A549 (cell line): ENCODE results near the gene NUP210. TPM values are rescaled to one million over a fixed set of nuclear protein-coding genes. Genes with fewer than 3 reads are reported as not detected.

Experiments
- ATAC-seq, 2 experiments: fragments of 200-7000 bp in 1 of 2; fragments of >200 bp in 1 of 2; cut with Nextera tagmentation in 1 of 2; cut with Tn5 transposase in 1 of 2; 3 replicates each; pipeline versions ENCODE4 v1.8.0 to v1.9.1; 2018 to 2020; ENCODE audit warnings: mild to moderate bottlenecking in 1 of 2, moderate library complexity in 1 of 2
- CTCF ChIA-PET: fragments of 300-600 bp; sonication (Branson Sonifier 250); formaldehyde crosslinking; extraction: SDS; loops from one replicate; lab custom pipeline; 2021; ENCODE audit warnings: antibody characterized with exemption, inconsistent platforms; lab: Yijun Ruan, JAX
- POLR2A ChIA-PET: fragments of 350-600 bp; formaldehyde crosslinking; extraction: SDS; loops from one replicate; lab custom pipeline; 2021; ENCODE audit warnings: antibody characterized with exemption, inconsistent platforms; lab: Yijun Ruan, JAX
- DNase-seq, 2 experiments: peaks; one replicate each; pipeline versions ENCODE4 v3.0.0 to v3.0.0-alpha.2; 2011 to 2016; ENCODE audit warnings: low read depth in 1 of 2, low spot score in 1 of 2
- FAIRE-seq: peaks from 2 replicates; lab custom pipeline; 2011; peaks lifted over from hg19 to GRCh38; lab: Jason Lieb, UNC
- H3K27ac ChIP-seq, 2 experiments: fragments of >200 bp; sonication (Bioruptor Twin); formaldehyde crosslinking; 3 replicates each; pipeline ENCODE4 v1.5.1; 2016 to 2017
- H3K4me1 ChIP-seq: fragments of >200 bp; sonication (Bioruptor Twin); formaldehyde crosslinking; 3 replicates; pipeline ENCODE4 v1.6.1; 2016
- H3K4me2 ChIP-seq: fragments of >200 bp; sonication (Bioruptor Twin); formaldehyde crosslinking; 3 replicates; pipeline ENCODE4 v1.6.1; 2016
- H3K4me3 ChIP-seq: fragments of >200 bp; sonication (Bioruptor Twin); formaldehyde crosslinking; 3 replicates; pipeline ENCODE4 v1.5.1; 2016
- H3K9me3 ChIP-seq: fragments of >200 bp; sonication (Bioruptor Twin); formaldehyde crosslinking; 3 replicates; pipeline ENCODE4 v1.6.1; 2016
- EP300 ChIP-seq, 2 experiments: fragments of >200 bp; sonication (Bioruptor Twin); formaldehyde crosslinking; IDR thresholded peaks; 2 replicates in 1 of 2; 3 replicates in 1 of 2; pipeline ENCODE4 v1.6.1; 2016 to 2017
- ESRRA ChIP-seq: fragments of 150-350 bp; IDR thresholded peaks from 2 replicates; pipeline ENCODE4 v1.6.1; 2014; ENCODE audit warnings: mild to moderate bottlenecking, low read length, borderline replicate concordance
- FOSB ChIP-seq: fragments of 250-450 bp; sonication (Bioruptor Pico); IDR thresholded peaks from 2 replicates; pipeline ENCODE4 v1.5.0; 2020; ENCODE audit warnings: mild to moderate bottlenecking, moderate library complexity
- FOXS1 ChIP-seq: fragments of 250-450 bp; sonication (Bioruptor Pico); IDR thresholded peaks from 2 replicates; pipeline ENCODE4 v1.5.0; 2020; ENCODE audit warnings: mild to moderate bottlenecking, moderate library complexity
- HDAC2 ChIP-seq: fragments of 200-600 bp; sonication (generic); IDR thresholded peaks from 2 replicates; pipeline ENCODE4 v1.6.1; 2016
- HEYL ChIP-seq: fragments of 250-450 bp; sonication (Bioruptor Pico); IDR thresholded peaks from 2 replicates; pipeline ENCODE4 v1.8.0; 2021; ENCODE audit warnings: mild to moderate bottlenecking, moderate library complexity
- HOXA7 ChIP-seq: fragments of 250-450 bp; sonication (Bioruptor Pico); IDR thresholded peaks from 2 replicates; pipeline ENCODE4 v1.5.0; 2020; ENCODE audit warnings: mild to moderate bottlenecking, moderate library complexity
- KDM1A ChIP-seq: fragments of 200-600 bp; sonication (generic); IDR thresholded peaks from 2 replicates; pipeline ENCODE4 v1.6.1; 2016; ENCODE audit warnings: low read depth, mild to moderate bottlenecking
- KDM5A ChIP-seq: fragments of 200-600 bp; sonication (generic); IDR thresholded peaks from 2 replicates; pipeline ENCODE4 v1.6.1; 2016; ENCODE audit warnings: antibody characterized with exemption, mild to moderate bottlenecking
- NR3C1 ChIP-seq: fragments of >200 bp; sonication (Bioruptor Twin); formaldehyde crosslinking; IDR thresholded peaks from 3 replicates; pipeline ENCODE4 v1.6.1; 2017
- POLR2A ChIP-seq: IDR thresholded peaks from 2 replicates; pipeline ENCODE4 v1.6.1; 2012; ENCODE audit warnings: mild to moderate bottlenecking, low read length
- RAD21 ChIP-seq, 2 experiments: fragments of >200 bp in 1 of 2; sonication (Bioruptor Twin) in 1 of 2; formaldehyde crosslinking in 1 of 2; IDR thresholded peaks in 1 of 2; conservative IDR thresholded peaks in 1 of 2; 2 replicates in 1 of 2; 3 replicates in 1 of 2; pipeline ENCODE4 v1.6.1; 2012 to 2018; ENCODE audit warnings: inconsistent platforms in 1 of 2
- SMC3 ChIP-seq: fragments of >200 bp; sonication (Bioruptor Twin); formaldehyde crosslinking; IDR thresholded peaks from 3 replicates; pipeline ENCODE4 v1.6.1; 2018; ENCODE audit warnings: inconsistent platforms
- SREBF2 ChIP-seq: fragments of 450-650 bp; IDR thresholded peaks from 2 replicates; pipeline ENCODE4 v1.6.1; 2014; ENCODE audit warnings: mild to moderate bottlenecking, moderate library complexity
- ZC3H11A ChIP-seq: fragments of 450-650 bp; IDR thresholded peaks from 2 replicates; pipeline ENCODE4 v1.6.1; 2014; ENCODE audit warnings: antibody characterized with exemption, mild to moderate bottlenecking
- ZFP36 ChIP-seq: fragments of 450-650 bp; IDR thresholded peaks from 2 replicates; pipeline ENCODE4 v1.6.1; 2014; ENCODE audit warnings: borderline replicate concordance; ENCODE audit not compliant: partially characterized antibody
- ZNF302 ChIP-seq: fragments of 250-450 bp; sonication (Bioruptor Pico); IDR thresholded peaks from 2 replicates; pipeline ENCODE4 v1.9.0; 2021; ENCODE audit warnings: inconsistent platforms, mild to moderate bottlenecking, moderate library complexity
- WGBS: methylation state at CpG from one replicate; pipeline ENCODE4 v1.1.6; 2017; ENCODE audit errors: missing lambda C conversion rate; 5-methylcytosine and 5-hydroxymethylcytosine counted together
- polyA plus RNA-seq, 4 experiments: library from polyadenylated mRNA; depleted of rRNA in 3 of 4; stranded (reverse); fragments of >200 nt; fragmentation: RNase III in 1 of 4; extraction: RNeasy Plus Mini Kit Qiagen cat#74134 plus additional on column Dnase treatment in 1 of 4; gene quantifications; 2 replicates in 3 of 4; 3 replicates in 1 of 4; pipeline ENCODE4 v1.2.3, GENCODE V29; 2011 to 2017
- TF ChIP-seq, protein P1 (sequence below): fragments of >200 bp; sonication (Bioruptor Twin); formaldehyde crosslinking; IDR thresholded peaks from 2 replicates; pipeline ENCODE4 v1.6.1; 2016
- TF ChIP-seq, protein P2 (sequence below): IDR thresholded peaks from 2 replicates; pipeline ENCODE4 v1.6.1; 2012
- TF ChIP-seq, protein P3 (sequence below): fragments of 200-600 bp; sonication (generic); IDR thresholded peaks from 2 replicates; pipeline ENCODE4 v1.6.1; 2016; ENCODE audit warnings: antibody characterized with exemption, mild to moderate bottlenecking, moderate library complexity
- TF ChIP-seq, protein P4 (sequence below): fragments of 250-450 bp; sonication (Bioruptor Pico); IDR thresholded peaks from 2 replicates; pipeline ENCODE4 v1.5.0; 2021; ENCODE audit warnings: mild to moderate bottlenecking, moderate library complexity, borderline replicate concordance

NUP210 gene
- polyA plus RNA-seq, 2 of the 4 experiments (the other 2 are of a cell fraction): 25.7 to 28.1 TPM

DNA sequence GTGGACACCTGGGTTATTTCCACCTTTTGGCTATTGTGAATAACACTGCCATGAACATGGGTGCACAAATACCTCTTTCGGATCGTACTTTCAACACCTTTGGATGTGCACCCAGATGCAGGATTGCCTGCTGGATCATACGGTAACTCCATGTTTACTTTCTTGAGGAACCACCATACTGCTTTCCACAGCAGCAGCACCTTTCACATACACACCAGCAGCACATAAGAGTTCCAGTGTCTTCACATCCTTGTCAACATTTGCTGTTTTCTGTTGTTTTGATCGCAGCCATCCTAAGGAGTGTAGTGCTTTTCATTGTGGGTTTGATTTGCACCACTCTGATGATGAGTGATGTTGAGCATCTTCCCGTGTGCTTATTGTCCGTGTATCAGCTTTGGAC, 51.3 kb downstream of the NUP210 start:
- H3K9me3 ChIP-seq: no peaks in the 10 kb centered on the region
- no peaks in the 10 kb centered on the region for H3K4me1 ChIP-seq
- no peak for DNase-seq
- H3K4me2 ChIP-seq: no peak overlapping the region
- ChIA-PET CTCF (no interaction called here), POLR2A (no interaction called here)
- TF ChIP-seq, protein P1, sequence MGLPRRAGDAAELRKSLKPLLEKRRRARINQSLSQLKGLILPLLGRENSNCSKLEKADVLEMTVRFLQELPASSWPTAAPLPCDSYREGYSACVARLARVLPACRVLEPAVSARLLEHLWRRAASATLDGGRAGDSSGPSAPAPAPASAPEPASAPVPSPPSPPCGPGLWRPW: no peak
- no peak for TF ChIP-seq HDAC2
- TF ChIP-seq ZC3H11A: no peak
- TF ChIP-seq ESRRA: no peak
- TF ChIP-seq HOXA7 (CRISPR knock-in tag): no peak
- TF ChIP-seq, protein P2, sequence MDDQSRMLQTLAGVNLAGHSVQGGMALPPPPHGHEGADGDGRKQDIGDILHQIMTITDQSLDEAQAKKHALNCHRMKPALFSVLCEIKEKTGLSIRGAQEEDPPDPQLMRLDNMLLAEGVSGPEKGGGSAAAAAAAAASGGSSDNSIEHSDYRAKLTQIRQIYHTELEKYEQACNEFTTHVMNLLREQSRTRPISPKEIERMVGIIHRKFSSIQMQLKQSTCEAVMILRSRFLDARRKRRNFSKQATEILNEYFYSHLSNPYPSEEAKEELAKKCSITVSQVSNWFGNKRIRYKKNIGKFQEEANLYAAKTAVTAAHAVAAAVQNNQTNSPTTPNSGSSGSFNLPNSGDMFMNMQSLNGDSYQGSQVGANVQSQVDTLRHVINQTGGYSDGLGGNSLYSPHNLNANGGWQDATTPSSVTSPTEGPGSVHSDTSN: no peak
- TF ChIP-seq FOXS1 (CRISPR knock-in tag): no peak
- TF ChIP-seq ZNF302 (CRISPR knock-in tag): no peak
- no peak for FAIRE-seq
- 90% methylated on average over 6 of the region's 6 CpGs for WGBS
- no peak overlapping the region for H3K27ac ChIP-seq
- no peak for ATAC-seq
- H3K4me3 ChIP-seq: no peak overlapping the region

DNA sequence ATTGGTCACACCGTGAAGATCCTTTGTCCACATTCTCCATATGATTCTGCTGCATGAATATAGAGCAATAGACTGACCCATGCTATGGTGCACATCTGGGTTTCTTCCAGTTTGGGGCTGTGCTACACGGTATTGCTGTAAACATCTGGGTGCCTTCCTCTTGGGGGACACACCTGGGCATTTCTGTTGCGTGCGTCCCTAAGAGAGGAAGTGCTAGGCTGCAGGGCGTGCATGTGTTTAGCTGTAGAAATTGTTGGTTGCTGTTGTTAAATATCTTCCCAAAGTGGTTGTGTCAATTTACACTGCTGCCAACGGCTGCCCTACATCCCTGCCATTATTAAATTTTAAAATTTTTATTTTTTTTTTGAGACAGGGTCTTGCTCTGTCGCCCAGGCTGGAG, 52.4 kb downstream of the NUP210 start:
- TF ChIP-seq EP300 (IDR thresholded peaks at IDR 0.05) (no peak), HDAC2 (no peak), FOXS1 (CRISPR knock-in tag) (no peak)
- TF ChIP-seq, protein P3, sequence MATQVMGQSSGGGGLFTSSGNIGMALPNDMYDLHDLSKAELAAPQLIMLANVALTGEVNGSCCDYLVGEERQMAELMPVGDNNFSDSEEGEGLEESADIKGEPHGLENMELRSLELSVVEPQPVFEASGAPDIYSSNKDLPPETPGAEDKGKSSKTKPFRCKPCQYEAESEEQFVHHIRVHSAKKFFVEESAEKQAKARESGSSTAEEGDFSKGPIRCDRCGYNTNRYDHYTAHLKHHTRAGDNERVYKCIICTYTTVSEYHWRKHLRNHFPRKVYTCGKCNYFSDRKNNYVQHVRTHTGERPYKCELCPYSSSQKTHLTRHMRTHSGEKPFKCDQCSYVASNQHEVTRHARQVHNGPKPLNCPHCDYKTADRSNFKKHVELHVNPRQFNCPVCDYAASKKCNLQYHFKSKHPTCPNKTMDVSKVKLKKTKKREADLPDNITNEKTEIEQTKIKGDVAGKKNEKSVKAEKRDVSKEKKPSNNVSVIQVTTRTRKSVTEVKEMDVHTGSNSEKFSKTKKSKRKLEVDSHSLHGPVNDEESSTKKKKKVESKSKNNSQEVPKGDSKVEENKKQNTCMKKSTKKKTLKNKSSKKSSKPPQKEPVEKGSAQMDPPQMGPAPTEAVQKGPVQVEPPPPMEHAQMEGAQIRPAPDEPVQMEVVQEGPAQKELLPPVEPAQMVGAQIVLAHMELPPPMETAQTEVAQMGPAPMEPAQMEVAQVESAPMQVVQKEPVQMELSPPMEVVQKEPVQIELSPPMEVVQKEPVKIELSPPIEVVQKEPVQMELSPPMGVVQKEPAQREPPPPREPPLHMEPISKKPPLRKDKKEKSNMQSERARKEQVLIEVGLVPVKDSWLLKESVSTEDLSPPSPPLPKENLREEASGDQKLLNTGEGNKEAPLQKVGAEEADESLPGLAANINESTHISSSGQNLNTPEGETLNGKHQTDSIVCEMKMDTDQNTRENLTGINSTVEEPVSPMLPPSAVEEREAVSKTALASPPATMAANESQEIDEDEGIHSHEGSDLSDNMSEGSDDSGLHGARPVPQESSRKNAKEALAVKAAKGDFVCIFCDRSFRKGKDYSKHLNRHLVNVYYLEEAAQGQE: no peak
- CTCF ChIA-PET: no interaction called here
- FAIRE-seq: no peak

DNA sequence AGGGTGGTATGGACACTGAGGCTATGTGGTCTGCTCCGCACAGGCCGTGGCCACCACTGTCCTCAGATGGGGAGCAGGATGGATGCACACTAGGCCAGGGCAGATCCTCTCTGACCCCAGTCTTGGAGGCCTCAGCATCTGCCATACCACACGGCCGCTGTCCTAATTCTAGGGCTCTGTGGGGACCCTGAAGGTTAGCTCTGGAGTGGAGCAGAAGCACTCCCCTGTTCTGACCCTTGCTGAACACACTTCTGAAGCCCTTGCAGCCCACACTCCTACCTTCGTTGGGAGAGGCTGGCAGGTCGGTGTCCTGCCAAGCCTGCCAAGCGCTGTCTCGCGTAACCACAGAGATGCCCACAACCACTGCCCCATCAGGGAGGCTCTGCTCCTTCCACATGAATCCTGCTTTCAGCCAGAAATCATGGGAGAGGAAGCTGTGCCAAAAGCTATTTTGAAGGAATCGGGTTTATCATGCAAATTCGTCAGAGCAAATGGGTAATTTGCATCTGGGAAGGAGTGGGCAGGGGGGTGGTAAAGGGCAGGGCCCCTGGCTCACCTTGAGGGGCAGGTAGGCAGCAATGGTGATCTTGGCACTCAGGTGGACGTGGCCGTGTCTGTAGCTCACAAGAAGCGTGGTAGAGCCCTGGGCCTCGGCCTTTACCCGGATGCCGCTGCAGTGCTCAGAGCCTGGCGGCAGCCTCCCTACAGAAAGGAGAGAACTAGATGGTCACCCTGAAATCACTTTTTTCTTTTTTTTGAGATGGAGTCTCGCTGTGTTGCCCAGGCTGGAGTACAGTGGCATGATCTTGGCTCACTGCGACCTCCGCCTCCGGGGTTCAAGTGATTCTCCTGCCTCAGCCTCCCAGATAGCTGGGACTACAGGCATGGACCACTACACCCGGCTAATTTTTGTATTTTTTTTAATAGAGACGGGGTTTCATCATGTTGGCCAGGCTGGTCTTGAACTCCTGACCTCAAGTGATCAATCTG, 54.4 kb downstream of the NUP210 start:
- POLR2A ChIA-PET: no interaction called here
- H3K4me1 ChIP-seq: no peaks in the 10 kb centered on the region
- WGBS: 93% methylated on average over 24 of the region's 24 CpGs
- TF ChIP-seq RAD21 (conservative IDR thresholded peaks at IDR 0.05 in 1 of 2, IDR thresholded peaks at IDR 0.05 in 1 of 2) (no peak), SREBF2 (no peak), NR3C1 (no peak), FOSB (no peak), POLR2A (no peak), HEYL (no peak), ESRRA (no peak), ZFP36 (no peak), KDM1A (no peak), HDAC2 (no peak), ZC3H11A (no peak), SMC3 (no peak), KDM5A (no peak)
- TF ChIP-seq, protein P4, sequence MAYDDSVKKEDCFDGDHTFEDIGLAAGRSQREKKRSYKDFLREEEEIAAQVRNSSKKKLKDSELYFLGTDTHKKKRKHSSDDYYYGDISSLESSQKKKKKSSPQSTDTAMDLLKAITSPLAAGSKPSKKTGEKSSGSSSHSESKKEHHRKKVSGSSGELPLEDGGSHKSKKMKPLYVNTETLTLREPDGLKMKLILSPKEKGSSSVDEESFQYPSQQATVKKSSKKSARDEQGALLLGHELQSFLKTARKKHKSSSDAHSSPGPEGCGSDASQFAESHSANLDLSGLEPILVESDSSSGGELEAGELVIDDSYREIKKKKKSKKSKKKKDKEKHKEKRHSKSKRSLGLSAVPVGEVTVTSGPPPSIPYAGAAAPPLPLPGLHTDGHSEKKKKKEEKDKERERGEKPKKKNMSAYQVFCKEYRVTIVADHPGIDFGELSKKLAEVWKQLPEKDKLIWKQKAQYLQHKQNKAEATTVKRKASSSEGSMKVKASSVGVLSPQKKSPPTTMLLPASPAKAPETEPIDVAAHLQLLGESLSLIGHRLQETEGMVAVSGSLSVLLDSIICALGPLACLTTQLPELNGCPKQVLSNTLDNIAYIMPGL (CRISPR knock-in tag): no peak
- TF ChIP-seq, all 56 proteins: peak for 0
- H3K9me3 ChIP-seq: no peaks in the 10 kb centered on the region
- no peak for FAIRE-seq
- no peak for DNase-seq
- no peak overlapping the region for H3K4me3 ChIP-seq
- CTCF ChIA-PET: interaction anchor here (0.5 to 2.1 kb wide), 7 partner anchors 11 to 841 kb away, joined by 3 to 8 read pairs (median 3); no protein-coding TSS in a partner anchor
- no peak overlapping the region for H3K27ac ChIP-seq
- H3K4me2 ChIP-seq: no peak overlapping the region
- no peak for ATAC-seq

More for the DNA sequence above, 52.4 kb downstream of the NUP210 start:
- ATAC-seq (no peak), DNase-seq (no peak)
- POLR2A ChIA-PET: no interaction called here
- no peak overlapping the region for H3K4me2 ChIP-seq
- WGBS: 83% methylated on average over 7 of the region's 7 CpGs
- H3K4me3 ChIP-seq: no peak overlapping the region
- no peaks in the 10 kb centered on the region for H3K9me3 ChIP-seq
- H3K4me1 ChIP-seq: no peaks in the 10 kb centered on the region
- no peak overlapping the region for H3K27ac ChIP-seq
